ENCODE measurements around the gene ELAVL4.

Gene ELAVL4

GRCh38 chr1:50252196-50252595 lies 143.5 kb downstream of the ELAVL4 start:
- no peak overlapping the region for H3K9ac ChIP-seq (ENCODE audit: low read depth, low read length, poor library complexity, severe bottlenecking)
- H3K79me2 ChIP-seq (ENCODE audit: insufficient read depth, low read length) = no peaks in the 10 kb centered on the region
- H3K27me3 ChIP-seq (ENCODE audit: insufficient read depth, low read length, poor library complexity, severe bottlenecking) = no peaks in the 10 kb centered on the region
- no peaks in the 10 kb centered on the region for H3F3A ChIP-seq (ENCODE audit: low read depth)
- no peaks in the 10 kb centered on the region for H3K36me3 ChIP-seq (ENCODE audit: insufficient read depth, low read length)
- H3K4me1 ChIP-seq (ENCODE audit: insufficient read depth, low read length, poor library complexity, severe bottlenecking) = no peaks in the 10 kb centered on the region
- TF ChIP-seq CTCF (conservative IDR thresholded peaks at IDR 0.05; ENCODE audit: low read length) (no peak), EZH2phosphoT487 (IDR thresholded peaks at IDR 0.05; ENCODE audit: borderline replicate concordance) (no peak)
- no peak overlapping the region for H3K4me2 ChIP-seq (ENCODE audit: low read depth, low read length, poor library complexity, severe bottlenecking)
- H2AFZ ChIP-seq (ENCODE audit: low read length) = no peak overlapping the region
- no peaks in the 10 kb centered on the region for H3K9me3 ChIP-seq (ENCODE audit: insufficient read depth, low read depth, low read length)
- no peaks in the 10 kb centered on the region for H4K20me1 ChIP-seq (ENCODE audit: insufficient read depth, low read length, poor library complexity, severe bottlenecking)
- no peaks in the 10 kb centered on the region for H3K9me2 ChIP-seq (replicated peaks; ENCODE audit: low read depth, low read length)
- no peak overlapping the region for H3K4me3 ChIP-seq (ENCODE audit: low read length, poor library complexity, severe bottlenecking)
